HG03095 (cell line): ENCODE measurements around the gene GABPA.
"Not testable (repeated sequence)": the region's sequence is repeated elsewhere in the genome, so short reads cannot be mapped to it uniquely, and the experiment has no call there.

Source experiments
- ATAC-seq: cut with Tn5 transposase; IDR thresholded peaks from one replicate; pipeline ENCODE4 v1.9.1; 2021; ENCODE audit warnings: moderate library complexity; ENCODE audit not compliant: unreplicated experiment

GABPA gene

DNA sequence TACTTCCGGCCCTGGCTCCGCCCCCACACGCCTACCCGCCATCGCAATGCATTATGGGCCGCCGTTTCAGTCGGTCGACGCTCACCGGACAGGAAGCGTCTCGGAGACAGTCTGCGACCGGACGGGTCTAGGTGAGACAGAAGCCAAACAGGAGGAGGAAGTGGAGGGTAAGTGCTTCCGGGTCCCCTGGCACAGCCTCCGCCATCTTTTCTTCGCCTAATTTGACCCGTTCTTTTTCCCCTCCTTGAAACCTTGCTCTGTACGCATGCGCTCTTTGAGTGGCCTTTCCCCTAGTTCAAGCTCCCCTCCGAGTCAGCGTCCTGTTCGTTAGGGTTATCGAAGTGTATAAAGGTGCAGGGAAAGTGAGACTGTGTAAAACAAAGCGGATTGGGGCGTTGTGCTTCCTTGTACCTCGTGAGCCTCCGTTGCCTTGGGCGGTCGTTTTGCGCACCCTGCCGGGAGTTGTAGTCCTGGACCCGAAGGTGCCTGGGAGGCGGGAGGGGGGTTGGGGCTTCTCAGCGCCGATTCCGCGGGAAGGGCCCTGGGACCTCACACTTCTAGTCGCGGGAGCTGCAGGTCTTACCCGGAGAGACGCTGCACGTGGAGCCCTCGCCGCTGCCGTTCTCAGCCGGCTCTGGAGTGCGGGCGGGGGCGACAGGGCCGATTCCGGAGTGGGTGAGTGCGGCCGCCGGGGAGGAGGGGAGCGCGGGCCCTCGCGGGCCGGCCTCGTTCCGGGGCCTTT lies at the start of gene GABPA, which contains the start of gene ATP5PF:
GABPA (plus strand) TSS at position 69 of the 742 bp plus-strand sequence. CDS start 6,627 bp downstream, outside the sequence.
ATP5PF (minus strand) TSS at position 1 of the 742 bp plus-strand sequence. CDS start 5,110 bp downstream, outside the sequence.
- peak; percentile 86 for ATAC-seq

DNA sequence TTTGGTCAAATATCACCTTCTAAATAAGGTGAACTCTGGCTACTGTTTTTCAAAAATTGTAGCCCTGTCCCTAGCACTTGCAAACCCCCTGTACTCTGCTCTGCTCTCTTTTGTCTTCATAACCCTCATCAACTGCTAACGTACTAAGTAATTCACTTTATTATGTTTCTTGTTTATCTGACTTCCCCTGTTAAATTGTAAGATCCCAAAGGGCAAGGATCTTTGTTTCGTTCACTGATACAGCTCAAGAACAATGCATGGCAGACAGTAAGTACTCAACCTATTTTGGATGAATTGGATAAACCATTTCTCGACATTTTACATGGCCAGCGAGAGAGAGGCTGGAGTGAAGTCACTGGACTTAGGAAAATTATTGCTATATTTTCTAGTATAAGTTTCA lies 47.0 kb upstream of the GABPA start:
- no peak for ATAC-seq

DNA sequence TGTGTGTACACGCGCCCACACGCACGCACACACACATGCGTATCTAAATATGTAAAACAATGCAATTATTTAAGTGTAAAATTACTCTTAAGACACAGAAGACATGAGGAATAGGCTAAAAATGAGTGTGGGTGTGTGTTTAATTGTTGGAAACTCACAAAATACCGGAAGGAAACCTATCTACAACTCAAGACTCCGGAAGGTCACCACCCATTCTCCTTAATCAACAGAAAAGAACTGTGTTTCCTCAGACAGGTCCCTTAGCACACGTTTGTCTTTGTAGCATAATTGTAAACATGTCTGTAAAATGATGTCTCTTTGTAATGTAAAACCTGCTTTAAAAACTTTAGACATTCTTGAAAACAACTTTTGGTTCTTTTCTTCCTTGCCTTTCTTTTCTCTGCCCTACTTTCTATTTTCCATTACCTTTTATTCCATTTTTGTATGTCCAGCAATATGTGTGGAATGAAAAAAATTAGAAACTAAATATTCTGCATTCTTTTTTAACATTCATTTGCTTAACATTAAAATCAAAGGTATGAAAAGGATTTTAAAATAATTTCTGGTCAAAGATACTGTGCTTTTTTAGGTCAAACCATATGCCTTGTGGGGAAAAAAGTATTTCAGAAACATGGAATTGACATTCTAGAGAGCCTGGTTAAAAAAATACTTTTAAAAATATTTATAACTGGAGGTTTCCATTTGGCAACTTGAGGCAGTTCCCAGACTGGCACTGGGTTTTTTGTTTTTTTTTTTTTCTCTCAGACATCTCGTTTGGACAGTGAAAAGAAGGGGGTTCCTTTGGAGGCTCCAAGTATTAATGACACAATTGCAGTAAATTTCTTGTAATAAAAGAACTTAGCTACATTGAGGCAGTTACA lies 46.3 kb upstream of the GABPA start:
- ATAC-seq = no peak

DNA sequence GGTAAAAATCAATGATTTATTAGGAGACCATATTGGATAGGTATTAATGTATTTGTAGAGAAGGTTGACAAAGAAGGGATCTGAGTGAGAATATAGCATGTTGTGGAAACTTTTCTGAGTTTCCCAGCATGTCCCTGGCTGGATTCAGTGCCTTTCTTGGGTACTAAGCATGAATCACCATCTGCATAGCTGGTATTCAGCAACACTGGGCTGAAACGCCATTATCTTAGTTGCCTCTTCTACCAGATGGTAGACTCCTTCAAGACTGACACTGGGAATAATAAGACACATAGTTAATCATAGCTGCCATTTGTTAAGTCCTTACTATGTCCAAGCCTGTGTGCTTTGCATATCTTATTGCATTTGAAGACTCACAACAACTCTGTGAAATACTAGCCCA lies 45.5 kb upstream of the GABPA start:
- no peak for ATAC-seq

DNA sequence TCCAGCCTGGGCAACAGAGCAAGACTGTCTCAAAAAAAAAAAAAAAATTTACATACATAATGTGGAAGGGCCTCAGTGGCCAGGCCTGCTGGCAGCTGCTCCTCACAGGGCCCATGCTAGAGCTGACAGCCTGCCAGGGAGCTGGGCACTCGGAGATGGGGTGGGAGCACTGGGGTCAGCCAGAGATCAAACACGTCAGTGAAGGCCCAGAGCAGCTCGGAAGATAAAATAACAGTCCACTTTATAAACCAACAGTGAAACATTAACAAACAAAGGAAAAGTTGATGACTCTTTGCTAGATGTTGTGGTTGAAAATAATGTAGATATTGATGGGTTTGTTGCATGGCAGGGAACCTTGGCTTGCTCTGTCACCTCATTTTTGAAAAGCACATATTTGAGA lies 42.8 kb upstream of the GABPA start:
- no peak for ATAC-seq

DNA sequence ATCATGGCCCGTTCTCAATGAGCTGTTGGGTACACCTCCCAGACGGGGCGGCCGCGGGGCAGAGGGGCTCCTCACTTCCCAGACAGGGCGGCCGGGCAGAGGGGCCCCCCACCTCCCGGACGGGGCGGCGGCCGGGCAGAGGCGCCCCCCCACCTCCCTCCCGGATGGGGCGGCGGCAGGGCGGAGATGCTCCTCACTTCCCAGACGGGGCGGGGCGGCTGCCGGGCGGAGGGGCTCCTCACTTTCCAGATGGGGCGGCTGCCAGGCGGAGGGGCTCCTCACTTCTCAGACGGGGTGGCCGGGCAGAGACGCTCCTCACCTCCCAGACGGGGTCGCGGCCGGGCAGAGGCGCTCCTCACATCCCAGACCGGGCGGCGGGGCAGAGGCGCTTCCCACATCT lies 39.3 kb upstream of the GABPA start:
- ATAC-seq = not testable (repeated sequence)

DNA sequence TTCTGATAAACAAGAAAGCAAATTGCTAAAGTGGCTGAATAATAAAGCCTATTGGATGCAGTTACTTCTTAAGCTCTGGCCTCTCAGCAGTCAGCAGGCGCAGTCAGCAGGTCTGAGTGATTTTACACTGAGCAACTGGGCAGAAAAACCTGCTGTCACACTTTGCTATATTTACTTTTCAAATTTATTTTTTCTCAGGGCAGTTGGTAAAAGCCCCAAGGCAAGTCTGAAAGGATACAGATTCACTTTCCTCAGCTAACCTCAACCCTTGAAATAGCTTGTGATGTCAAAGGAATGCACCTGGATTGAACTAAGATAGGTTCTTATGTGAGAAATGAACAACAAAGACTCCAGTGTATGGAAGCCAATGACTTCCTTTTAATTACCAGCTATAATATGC lies 34.0 kb upstream of the GABPA start:
- ATAC-seq = no peak

DNA sequence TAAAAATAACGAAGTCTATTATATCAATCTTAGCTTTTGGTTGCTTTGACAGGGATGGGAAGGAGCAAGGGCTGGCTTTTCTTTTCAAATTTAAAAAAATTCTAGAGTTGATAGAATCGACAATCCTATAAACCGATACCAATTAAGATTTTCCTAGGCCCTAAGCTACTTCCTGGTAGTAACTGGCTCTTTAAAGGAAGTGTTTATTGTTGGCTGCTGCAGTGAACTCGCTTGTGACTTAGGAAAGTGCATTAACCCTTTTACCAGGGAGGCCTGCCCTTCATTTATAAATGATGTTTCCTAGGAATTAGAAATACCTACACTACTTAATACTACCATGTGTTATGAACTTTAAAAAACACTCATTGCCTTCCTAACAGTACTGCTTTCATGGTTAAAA lies 33.2 kb upstream of the GABPA start:
- no peak for ATAC-seq

DNA sequence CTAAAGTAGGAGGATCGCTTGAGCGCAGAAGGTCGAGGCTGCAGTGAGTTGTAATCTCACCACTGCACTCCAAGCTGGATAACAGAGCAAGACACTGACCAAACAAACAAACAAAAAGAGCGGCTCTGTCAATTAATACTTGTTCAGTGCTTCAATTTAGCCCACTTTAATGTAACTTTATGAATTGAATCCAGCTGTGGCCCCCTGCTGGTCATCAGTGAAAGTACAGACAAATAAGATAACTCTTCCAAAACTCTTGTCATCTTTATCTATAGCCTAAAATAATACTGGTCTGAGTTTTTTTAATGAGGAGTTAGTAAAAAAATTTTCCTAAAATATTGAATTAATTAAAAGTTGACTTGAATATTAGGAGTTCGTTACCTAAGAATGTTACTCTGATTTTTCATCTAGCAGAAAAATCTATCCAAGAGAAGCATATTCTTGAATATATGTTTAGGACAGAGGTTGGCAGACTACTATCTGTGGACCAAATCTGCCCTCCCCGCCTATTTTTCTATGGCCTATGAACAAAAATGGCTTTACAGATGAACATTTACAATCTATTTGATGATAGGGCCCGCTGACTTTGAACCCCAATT lies 26.2 kb upstream of the GABPA start:
- no peak for ATAC-seq

DNA sequence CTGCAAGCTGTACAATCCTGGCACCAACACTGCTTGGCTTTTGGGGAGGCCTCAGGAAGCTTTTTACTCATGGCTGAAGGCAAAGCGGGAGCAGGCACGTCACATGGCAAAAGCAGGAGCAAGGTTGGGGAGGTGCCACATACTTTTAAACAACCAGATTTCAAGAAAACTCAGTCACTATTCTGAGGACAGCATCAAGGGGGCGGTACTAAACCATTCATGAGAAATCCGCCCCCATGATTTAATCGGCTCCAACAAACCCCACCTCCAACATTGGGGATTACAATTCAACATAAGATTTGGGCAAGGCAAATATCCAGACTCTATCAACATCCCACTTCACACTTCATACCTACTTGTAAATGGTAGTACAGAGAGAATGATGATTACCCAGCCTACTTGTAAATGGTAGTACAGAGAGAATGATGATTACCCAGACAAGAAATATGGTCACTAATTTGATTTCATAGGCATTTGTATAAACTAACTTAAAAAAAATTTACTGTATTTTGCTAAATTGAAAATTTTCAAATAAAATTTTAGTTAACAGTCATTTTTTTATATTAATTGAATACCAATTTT lies 25.0 kb upstream of the GABPA start:
- ATAC-seq = no peak

DNA sequence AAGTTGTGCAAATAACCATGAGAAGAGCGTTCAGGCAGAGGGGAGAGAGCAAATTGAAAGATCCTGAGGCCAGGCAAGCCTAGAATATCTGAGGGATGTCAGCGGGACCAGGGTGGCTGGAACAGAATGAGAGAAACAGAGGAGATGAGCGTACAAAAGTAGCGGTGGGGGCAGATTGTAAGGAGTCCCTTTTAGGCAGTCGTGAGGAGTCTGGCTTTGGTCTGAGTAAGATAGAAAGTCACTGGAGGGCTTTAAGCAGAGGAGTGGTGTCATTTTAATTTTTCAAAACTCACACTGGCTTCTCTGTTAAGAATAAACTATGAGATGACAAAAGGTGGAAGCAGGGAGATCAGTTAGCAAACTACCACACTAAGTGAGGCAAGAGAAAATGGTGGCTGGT lies 24.2 kb upstream of the GABPA start:
- ATAC-seq = no peak

DNA sequence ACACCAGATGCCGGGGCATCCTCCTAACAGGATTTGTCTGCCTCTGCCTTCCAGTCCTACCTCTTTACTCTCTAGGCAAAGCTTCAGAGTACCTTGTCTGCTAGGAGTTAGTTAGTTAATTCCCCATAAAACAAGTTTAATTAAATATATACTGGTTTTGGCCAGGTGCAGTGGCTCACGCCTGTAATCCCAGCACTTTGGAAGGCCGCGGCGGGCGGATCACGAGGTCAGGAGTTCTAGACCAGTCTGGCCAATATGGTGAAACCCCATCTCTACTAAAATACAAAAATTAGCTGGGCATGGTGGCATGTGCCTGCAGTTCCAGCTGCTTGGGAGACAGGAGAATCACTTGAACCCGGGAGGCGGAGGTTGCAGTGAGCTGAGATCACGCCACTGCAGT lies 20.7 kb upstream of the GABPA start:
- not testable (repeated sequence) for ATAC-seq

DNA sequence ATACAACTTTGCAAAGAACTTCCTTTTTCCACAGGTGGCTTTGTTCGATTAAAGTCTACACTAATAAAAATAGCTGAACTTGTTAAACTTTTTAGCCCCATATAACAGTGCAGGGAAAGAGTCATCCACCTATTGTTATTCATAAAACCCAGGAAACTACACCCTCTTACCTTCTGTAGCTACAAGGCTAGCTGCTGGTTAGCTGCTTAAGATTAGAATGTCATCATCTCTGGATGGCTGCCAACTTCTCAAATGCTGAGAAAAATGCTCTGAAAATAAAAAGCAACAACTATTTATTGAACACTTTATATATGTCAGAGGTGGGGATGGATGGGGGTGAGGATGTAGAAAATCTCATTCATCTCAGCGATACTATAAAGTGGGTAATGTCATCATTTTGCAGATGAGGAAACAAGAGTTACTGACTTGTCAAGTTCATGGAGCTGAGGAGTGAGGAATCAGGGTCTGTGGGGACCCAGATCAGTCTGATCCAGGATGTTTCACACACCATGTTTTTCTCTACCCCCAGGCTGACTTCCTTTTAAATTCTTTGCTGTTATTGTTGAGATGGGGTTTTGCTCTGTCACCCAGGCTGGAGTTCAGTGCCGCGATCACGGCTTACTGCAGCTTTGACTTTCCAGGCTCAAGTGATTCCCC lies 17.2 kb upstream of the GABPA start:
- ATAC-seq = no peak

DNA sequence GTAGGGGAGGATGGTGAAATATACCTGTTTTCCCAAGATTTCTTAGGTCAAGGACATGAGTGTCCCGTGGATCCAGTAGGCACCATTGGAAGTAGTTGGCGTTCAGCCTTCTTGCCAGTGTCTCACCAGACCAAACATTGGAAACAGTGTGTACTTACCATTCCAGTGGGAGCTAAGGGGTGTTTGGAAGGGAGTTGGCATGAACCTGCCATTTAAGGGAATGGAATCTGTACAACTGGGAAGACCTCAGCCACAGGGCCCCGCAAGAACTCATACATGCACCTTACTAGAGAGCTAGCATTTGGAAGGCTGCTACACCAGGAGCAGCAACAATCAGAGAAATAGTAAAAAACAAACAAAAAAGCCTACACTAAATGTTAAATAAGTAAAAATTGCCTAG lies 12.8 kb upstream of the GABPA start:
- ATAC-seq = no peak

DNA sequence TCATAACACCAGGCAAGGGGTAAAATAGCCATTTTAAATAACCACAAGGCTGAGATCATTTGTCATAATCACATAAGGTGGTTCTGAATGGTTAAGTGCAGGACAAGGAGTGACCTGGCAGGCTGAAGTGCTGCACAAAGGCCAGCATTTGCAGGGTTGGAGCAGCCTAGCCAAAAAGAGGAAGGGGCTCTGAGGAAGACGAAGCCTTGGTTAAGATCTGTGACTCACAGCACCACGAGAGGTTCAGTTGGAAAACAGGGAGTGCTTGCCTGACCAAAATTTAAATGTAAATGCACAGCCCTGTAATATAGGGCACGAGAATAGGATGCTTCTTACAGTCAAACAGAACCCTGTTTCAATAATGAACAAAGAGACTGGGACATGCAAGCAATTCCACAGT lies 12.1 kb upstream of the GABPA start:
- ATAC-seq = no peak

DNA sequence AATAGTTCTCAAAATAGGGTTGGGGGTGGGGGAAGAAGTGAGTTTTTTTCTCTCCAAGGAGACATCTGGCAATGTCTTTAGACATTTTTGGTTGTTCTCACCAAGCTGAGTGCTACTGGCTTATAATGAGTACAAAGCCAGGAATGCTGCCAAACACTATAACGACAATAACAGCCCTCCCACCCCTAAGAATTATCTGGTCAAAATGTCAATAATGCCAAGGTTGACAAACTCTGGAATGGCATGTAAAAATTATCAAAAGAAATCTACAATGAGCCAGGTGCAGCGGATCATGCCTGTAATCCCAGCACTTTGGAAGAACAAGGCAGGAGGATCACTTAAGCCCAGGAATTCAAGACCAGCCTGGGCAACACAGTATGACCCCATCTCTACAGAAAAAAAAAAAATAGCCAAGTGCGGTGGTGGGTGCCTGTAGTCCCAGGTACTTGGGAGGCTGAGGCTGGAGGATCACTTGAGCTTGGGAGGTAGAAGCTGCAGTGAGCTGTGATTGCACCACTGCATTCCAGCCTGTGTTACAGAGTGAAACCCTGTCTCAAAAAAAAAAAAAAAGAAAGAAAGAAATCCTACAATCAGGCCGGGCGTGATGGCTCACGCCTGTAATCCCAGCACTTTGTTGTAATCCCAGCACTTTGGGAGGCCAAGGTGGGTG lies 2.5 kb upstream of the GABPA start:
- no peak for ATAC-seq

DNA sequence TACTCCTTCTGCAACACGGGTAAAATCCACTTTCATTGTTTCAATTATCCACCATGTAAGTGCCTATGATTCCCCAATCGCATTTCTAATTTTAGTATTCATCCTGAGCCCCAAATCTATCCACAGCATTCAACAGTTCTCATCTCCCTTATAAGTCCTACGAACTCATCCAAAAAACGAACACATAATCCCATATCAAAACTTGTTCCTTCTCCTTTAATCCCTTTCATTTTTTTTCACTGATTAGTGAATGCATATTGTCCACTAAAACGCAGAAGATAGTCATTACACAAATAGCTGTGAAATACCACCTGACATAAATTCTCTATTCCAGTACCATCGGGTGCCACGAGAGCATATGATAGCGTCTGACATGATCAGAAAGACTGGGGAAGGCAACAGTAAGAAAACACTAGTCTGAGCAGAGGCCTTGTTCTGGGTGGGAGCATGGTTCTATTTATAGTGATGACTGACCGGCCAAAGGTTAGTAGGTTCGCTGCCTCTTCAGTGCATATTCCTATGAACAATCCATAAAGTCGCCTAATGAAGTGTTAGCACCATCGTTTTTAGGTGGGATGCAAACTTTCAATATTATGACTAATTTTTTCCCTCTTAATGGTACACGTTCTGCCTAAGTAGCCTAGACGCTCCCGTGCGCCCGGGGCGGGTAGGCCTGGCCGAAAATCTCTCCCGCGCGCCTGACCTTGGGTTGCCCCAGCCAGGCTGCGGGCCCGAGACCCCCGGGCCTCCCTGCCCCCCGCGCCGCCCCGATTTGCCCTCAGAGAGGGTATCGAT lies 716 bp upstream of the GABPA start:
- no peak for ATAC-seq

DNA sequence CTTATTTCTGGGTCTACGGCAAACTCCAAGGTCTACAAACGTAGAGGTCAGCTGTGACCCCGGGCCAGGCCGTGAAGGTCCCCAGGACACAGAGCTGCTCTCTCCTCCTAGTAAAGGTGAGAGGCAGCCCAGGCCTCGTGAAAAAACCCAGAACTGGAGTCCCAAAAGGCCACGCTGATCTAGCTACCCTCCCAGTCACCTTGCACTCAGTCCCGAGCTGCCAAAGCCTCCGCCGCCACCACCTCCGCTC lies 193 bp upstream of the GABPA start:
- ATAC-seq = peak; percentile 5

DNA sequence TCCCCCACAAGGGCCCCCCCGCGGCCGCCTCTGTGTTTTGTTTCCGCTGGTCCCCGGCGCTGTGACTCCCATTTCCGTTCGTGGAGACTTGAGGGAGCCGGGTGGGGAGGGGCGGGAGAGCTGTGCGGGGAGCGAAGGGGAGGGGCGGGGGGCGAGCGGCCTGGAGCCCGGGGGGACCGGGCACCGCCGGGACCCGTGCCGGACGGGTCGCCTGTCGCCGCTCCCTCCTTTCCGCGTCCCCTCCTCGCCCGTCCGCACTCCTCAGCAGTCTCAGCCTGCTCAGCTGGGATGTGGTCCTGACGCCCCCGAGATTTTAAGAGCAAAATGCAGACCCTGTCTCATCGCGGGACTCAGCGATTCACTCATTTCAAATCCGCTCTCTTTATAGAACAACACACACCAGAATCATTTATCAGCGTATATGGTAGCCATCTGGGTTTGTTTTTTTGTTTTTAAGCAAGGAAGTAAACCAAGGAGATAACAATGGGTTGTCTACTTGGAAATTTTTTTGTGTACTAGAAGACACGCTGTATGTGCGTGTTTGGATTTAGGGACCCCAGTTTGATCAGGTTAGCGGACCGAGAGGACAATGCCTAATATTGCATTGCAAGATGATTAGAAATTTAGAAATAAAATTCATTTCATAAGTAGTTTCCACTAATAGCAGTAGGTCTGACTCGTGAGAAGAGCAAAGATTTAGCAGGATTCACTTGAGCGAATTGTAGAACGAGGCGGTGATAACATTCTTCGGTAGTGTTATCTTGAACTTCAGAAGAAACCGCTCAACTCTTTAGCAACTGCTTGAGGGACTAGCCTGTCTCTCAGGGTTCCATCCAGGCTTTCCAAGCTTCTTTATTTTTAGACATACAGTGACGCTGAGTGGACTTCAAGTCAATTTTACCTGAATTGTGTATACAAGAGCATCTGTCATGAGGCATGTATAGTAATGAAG lies 1.1 kb downstream of the GABPA start:
- peak; percentile 7 for ATAC-seq
